Vagina (tissue), 2 donors: ENCODE measurements around the gene RAB19.

Experiments used
- POLR2A ChIP-seq, 2 donors: fragments of 450-650 bp; IDR thresholded peaks; one replicate each; pipeline ENCODE4 v1.6.1; 2017; ENCODE audit warnings: antibody characterized with exemption in 2 of 2, mild to moderate bottlenecking in 2 of 2, moderate library complexity in 2 of 2
- TF ChIP-seq, protein P1 (sequence below), 3 experiments: fragments of 450-650 bp in 2 of 3; fragments of 200-600 bp in 1 of 3; sonication (generic) in 1 of 3; IDR thresholded peaks; one replicate each; pipeline ENCODE4 v1.5.1; 2017 to 2019; ENCODE audit warnings: antibody characterized with exemption in 3 of 3, mild to moderate bottlenecking in 2 of 3, moderate library complexity in 2 of 3

DNA sequence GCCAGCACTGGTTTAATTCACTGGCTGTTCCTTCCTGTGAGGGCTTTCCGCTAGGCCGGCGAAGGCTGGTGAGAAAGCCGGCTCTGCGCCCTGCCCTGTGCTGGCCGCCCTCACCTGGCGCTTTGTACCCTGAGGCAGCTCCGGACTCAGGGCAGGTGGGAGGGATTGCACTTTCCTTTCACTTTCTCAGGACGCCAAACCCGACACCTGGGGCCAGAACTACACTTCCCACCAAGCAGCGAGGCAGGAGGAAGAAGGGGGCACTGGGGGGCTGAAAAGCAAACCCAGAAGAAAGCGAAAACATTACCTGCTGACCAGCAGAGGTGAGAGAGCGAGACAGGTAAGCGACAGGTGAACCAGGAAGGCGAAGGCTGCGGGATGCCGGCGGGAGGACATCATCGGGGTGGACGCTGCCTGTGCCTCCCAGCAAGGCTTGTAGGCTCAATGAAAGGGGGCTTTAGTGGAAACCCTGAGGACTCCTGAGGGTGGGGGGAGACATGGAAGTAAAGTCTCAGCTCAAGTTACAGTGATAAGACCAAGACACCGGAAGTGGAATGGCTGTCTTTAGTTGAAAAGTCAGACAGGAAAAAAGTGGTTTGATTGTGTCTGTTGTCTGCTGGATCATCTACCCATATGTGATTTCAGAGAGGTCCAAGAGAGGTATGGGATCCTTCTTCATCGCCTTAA lies at the start of gene RAB19:
- TF ChIP-seq, protein P1, sequence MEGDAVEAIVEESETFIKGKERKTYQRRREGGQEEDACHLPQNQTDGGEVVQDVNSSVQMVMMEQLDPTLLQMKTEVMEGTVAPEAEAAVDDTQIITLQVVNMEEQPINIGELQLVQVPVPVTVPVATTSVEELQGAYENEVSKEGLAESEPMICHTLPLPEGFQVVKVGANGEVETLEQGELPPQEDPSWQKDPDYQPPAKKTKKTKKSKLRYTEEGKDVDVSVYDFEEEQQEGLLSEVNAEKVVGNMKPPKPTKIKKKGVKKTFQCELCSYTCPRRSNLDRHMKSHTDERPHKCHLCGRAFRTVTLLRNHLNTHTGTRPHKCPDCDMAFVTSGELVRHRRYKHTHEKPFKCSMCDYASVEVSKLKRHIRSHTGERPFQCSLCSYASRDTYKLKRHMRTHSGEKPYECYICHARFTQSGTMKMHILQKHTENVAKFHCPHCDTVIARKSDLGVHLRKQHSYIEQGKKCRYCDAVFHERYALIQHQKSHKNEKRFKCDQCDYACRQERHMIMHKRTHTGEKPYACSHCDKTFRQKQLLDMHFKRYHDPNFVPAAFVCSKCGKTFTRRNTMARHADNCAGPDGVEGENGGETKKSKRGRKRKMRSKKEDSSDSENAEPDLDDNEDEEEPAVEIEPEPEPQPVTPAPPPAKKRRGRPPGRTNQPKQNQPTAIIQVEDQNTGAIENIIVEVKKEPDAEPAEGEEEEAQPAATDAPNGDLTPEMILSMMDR (IDR thresholded peaks at IDR 0.05), result no peak
- TF ChIP-seq POLR2A (IDR thresholded peaks at IDR 0.05), result no peak
